ENCODE measurements around the gene TEX53.

GRCh38 chr9:114695948-114696347, 38.3 kb upstream of the TEX53 start:
- no peak for TF ChIP-seq CTCF (IDR thresholded peaks at IDR 0.05; ENCODE audit: low read depth, low read length)
- TF ChIP-seq EZH2phosphoT487 (IDR thresholded peaks at IDR 0.05; ENCODE audit: low read depth), result no peak

Data from OCI-LY3 (cell line).